ENCODE measurements around the gene HTR4.

DNA sequence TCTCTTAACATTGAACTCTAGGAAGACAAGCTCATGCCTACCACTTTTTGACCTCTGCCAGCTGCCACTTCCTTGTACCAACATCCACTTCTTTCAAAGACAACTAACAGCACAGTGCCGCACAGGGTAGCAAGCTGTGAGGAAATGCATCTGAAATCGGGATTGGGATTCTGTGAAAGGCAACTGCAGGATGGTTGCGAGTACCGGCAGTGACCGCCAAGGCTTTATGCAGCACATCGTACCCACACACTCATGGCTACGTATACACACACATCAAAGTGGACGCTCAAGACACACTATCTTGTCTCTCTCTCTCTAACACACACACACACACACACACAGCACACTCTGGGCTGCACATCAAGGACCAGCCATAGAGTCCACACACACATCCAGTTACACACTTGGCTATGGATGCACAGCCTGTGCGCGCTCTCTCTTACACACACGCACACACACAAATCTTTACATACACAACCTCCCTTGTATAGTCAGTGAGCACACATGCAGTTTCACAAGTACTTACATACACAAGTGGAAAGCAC, 964 bp downstream of the HTR4 start:
- no peak for TF ChIP-seq POLR2A (IDR thresholded peaks at IDR 0.05; ENCODE audit: low read length)
- TF ChIP-seq GATA1 (IDR thresholded peaks at IDR 0.05; ENCODE audit: low read depth, low read length) = no peak
